Measurements from ENCODE around the gene KIAA1328. TPM values are rescaled to one million over a fixed set of nuclear protein-coding genes. Genes with fewer than 3 reads are reported as not detected.
A peak's percentile ranks its signal among the peaks of the same experiment; 100 is the strongest.

The KIAA1328 gene
- total and polyA plus RNA-seq, 4 donors: 2.8 to 48.1 (median 7.0) TPM

GRCh38 chr18:37107748-37108522 lies 279.0 kb downstream of the KIAA1328 start:
- no peaks in the 10 kb centered on the region for H3K4me1 ChIP-seq (ENCODE audit: control insufficient read depth in 5 of 5, insufficient read depth in 5 of 5, low read length in 5 of 5)
- peak in 2 of 3 donors; percentile 34 to 56 for DNase-seq
- no peak overlapping the region for H3K9ac ChIP-seq (ENCODE audit: insufficient read depth in 1 of 2, low read length in 2 of 2)
- peaks cover 0 to 5% (median 0%) of the 10 kb centered on the region in 4 donors for H3K9me3 ChIP-seq (ENCODE audit: control insufficient read depth in 4 of 4, insufficient read depth in 3 of 4, low read length in 3 of 4)
- no peak for TF ChIP-seq CTCF (IDR thresholded peaks at IDR 0.05; ENCODE audit: control extremely low read depth, extremely low read depth)
- H3K27me3 ChIP-seq (ENCODE audit: control insufficient read depth in 3 of 3, insufficient read depth in 3 of 3, low read length in 2 of 3): no peaks in the 10 kb centered on the region
- no peak overlapping the region for H3K27ac ChIP-seq (ENCODE audit: low read depth in 1 of 2, low read length in 1 of 2)
- H3K4me3 ChIP-seq: no peak overlapping the region
- 64 to 79% methylated on average over 5 of the region's 5 CpGs for WGBS, 2 donors
- peaks cover 0 to 1% (median 0%) of the 10 kb centered on the region in 4 donors for H3K36me3 ChIP-seq (ENCODE audit: control insufficient read depth in 4 of 4, insufficient read depth in 4 of 4, low read length in 4 of 4)
- no peak for ATAC-seq (ENCODE audit: insufficient read depth, low FRiP score)

GRCh38 chr18:37122877-37123276 lies 293.9 kb downstream of the KIAA1328 start:
- Histone ChIP-seq H3K4me3 (no peak overlapping the region), H3K27me3 (ENCODE audit: control insufficient read depth in 3 of 3, insufficient read depth in 3 of 3, low read length in 2 of 3) (no peaks in the 10 kb centered on the region), H3K4me1 (ENCODE audit: control insufficient read depth in 5 of 5, insufficient read depth in 5 of 5, low read length in 5 of 5) (no peaks in the 10 kb centered on the region), H3K27ac (ENCODE audit: low read depth in 1 of 2, low read length in 1 of 2) (no peak overlapping the region), H3K9me3 (ENCODE audit: control insufficient read depth in 4 of 4, insufficient read depth in 3 of 4, low read length in 3 of 4) (peaks cover 0 to 2% (median 0%) of the 10 kb centered on the region in 4 donors), H3K9ac (ENCODE audit: insufficient read depth in 1 of 2, low read length in 2 of 2) (no peak overlapping the region), H3K36me3 (ENCODE audit: control insufficient read depth in 4 of 4, insufficient read depth in 4 of 4, low read length in 4 of 4) (no peaks in the 10 kb centered on the region)
- ATAC-seq (ENCODE audit: insufficient read depth, low FRiP score) (no peak), DNase-seq (peak in 2 of 3 donors; percentile 9 to 46)
- no peak for TF ChIP-seq CTCF (IDR thresholded peaks at IDR 0.05; ENCODE audit: control extremely low read depth, extremely low read depth)

- Histone ChIP-seq H3K36me3 (ENCODE audit: control insufficient read depth in 4 of 4, insufficient read depth in 4 of 4, low read length in 4 of 4) (no peaks in the 10 kb centered on the region), H3K9me3 (ENCODE audit: control insufficient read depth in 4 of 4, insufficient read depth in 3 of 4, low read length in 3 of 4) (no peaks in the 10 kb centered on the region), H3K4me3 (no peak overlapping the region), H3K27ac (ENCODE audit: low read depth in 1 of 2, low read length in 1 of 2) (no peak overlapping the region), H3K4me1 (ENCODE audit: control insufficient read depth in 5 of 5, insufficient read depth in 5 of 5, low read length in 5 of 5) (no peaks in the 10 kb centered on the region), H3K27me3 (ENCODE audit: control insufficient read depth in 3 of 3, insufficient read depth in 3 of 3, low read length in 2 of 3) (no peaks in the 10 kb centered on the region), H3K9ac (ENCODE audit: insufficient read depth in 1 of 2, low read length in 2 of 2) (no peak overlapping the region)
- WGBS, 2 donors: 74 to 78% methylated on average over 2 of the region's 2 CpGs
- no peak for TF ChIP-seq CTCF (IDR thresholded peaks at IDR 0.05; ENCODE audit: control extremely low read depth, extremely low read depth)
- ATAC-seq (ENCODE audit: insufficient read depth, low FRiP score): no peak
- DNase-seq: no peak
These were observed 295.6 kb downstream of the KIAA1328 start for GRCh38 chr18:37124516-37124915.
